Keratinocyte (primary cell): ENCODE data around the gene ELP4.
"Not testable (repeated sequence)": the region's sequence is repeated elsewhere in the genome, so short reads cannot be mapped to it uniquely, and the experiment has no call there.

ENCODE experiments used
- EZH2 ChIP-seq: IDR thresholded peaks from one replicate; pipeline ENCODE4 v1.6.1; 2012; ENCODE audit warnings: inconsistent platforms, mild to moderate bottlenecking, low read length, moderate library complexity
- TF ChIP-seq, protein P1 (sequence below), 3 experiments: IDR thresholded peaks in 1 of 3; conservative IDR thresholded peaks in 1 of 3; optimal IDR thresholded peaks in 1 of 3; 2 replicates in 2 of 3; 3 replicates in 1 of 3; pipeline versions ENCODE3 to v1.5.1; 2011; ENCODE audit warnings: low read length in 3 of 3, mild to moderate bottlenecking in 3 of 3, moderate library complexity in 2 of 3, control low read depth in 1 of 3, inconsistent platforms in 1 of 3; ENCODE audit not compliant: insufficient read depth in 2 of 3; ENCODE audit errors: extremely low read depth in 1 of 3

DNA sequence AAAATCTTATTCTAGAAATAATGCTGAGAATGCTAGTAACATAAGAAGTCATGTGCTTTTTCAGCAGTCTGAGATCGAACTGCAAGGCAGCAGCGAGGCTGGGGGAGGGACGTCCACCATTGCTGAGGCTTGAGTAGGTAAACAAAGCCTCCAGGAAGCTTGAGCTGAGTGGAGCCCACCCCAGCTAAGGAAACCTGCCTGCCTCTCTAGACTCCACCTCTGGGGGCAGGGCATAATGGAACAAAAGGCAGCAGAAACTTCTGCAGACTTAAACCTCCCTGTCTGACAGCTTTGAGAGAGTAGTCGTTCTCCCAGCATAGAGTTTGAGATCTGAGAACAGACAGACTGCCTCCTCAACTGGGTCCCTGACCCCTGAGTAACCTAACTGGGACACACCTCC, 64.6 kb downstream of the ELP4 start:
- TF ChIP-seq, protein P1, sequence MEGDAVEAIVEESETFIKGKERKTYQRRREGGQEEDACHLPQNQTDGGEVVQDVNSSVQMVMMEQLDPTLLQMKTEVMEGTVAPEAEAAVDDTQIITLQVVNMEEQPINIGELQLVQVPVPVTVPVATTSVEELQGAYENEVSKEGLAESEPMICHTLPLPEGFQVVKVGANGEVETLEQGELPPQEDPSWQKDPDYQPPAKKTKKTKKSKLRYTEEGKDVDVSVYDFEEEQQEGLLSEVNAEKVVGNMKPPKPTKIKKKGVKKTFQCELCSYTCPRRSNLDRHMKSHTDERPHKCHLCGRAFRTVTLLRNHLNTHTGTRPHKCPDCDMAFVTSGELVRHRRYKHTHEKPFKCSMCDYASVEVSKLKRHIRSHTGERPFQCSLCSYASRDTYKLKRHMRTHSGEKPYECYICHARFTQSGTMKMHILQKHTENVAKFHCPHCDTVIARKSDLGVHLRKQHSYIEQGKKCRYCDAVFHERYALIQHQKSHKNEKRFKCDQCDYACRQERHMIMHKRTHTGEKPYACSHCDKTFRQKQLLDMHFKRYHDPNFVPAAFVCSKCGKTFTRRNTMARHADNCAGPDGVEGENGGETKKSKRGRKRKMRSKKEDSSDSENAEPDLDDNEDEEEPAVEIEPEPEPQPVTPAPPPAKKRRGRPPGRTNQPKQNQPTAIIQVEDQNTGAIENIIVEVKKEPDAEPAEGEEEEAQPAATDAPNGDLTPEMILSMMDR (optimal IDR thresholded peaks at IDR 0.05 in 1 of 3, IDR thresholded peaks at IDR 0.05 in 1 of 3, conservative IDR thresholded peaks at IDR 0.05 in 1 of 3; ENCODE audit: extremely low read depth in 1 of 3, insufficient read depth in 2 of 3, low read length in 3 of 3): not testable (repeated sequence)
- not testable (repeated sequence) for TF ChIP-seq EZH2
